Endothelial cell of umbilical vein (primary cell): ENCODE results near the gene ITGA7. TPM values are rescaled to one million over a fixed set of nuclear protein-coding genes. Genes with fewer than 3 reads are reported as not detected.

Experiments used
- BruUV-seq: library from RNA; stranded (reverse); fragments of 400-500 nt; replicated peaks from 2 replicates; lab custom pipeline; 2021; lab: Mats Ljungman, UMichigan
- CTCF ChIA-PET: fragments of 300-600, 350-600 bp; sonication (Branson Sonifier 250); formaldehyde crosslinking; loops from one replicate; lab custom pipeline; 2021; ENCODE audit warnings: antibody characterized with exemption, inconsistent platforms; lab: Charles Lee
- POLR2A ChIA-PET: fragments of 300-600, 350-600 bp; sonication (Branson Sonifier 250); formaldehyde crosslinking; loops from one replicate; lab custom pipeline; 2021; ENCODE audit warnings: antibody characterized with exemption, inconsistent platforms; lab: Charles Lee
- DNase-seq: peaks from one replicate; pipeline ENCODE4 v3.0.0-alpha.2; 2011; ENCODE audit warnings: low read depth, low spot score
- FAIRE-seq: peaks from 2 replicates; lab custom pipeline; 2011; peaks lifted over from hg19 to GRCh38; lab: Jason Lieb, UNC
- H2AFZ ChIP-seq: 2 replicates; pipeline ENCODE4 v1.6.0; 2012; ENCODE audit warnings: low read depth, low read length, control low read depth, inconsistent platforms
- H3K27ac ChIP-seq: 2 replicates; pipeline ENCODE4 v1.5.1; 2011; ENCODE audit warnings: low read depth, mild to moderate bottlenecking, control low read depth, low read length, moderate library complexity; ENCODE audit not compliant: insufficient read depth
- H3K27me3 ChIP-seq, 2 experiments: 2 replicates each; pipeline versions ENCODE4 v1.6.0 to v1.6.1; 2011; ENCODE audit warnings: low read length in 2 of 2, mixed read lengths in 1 of 2; ENCODE audit not compliant: control insufficient read depth in 2 of 2, insufficient read depth in 2 of 2
- H3K36me3 ChIP-seq, 2 experiments: 2 replicates in 1 of 2; 3 replicates in 1 of 2; pipeline ENCODE4 v1.5.1; 2011; ENCODE audit warnings: low read length in 2 of 2, mild to moderate bottlenecking in 1 of 2, moderate library complexity in 1 of 2; ENCODE audit not compliant: control insufficient read depth in 2 of 2, insufficient read depth in 2 of 2; ENCODE audit errors: extremely low read depth in 1 of 2
- H3K4me1 ChIP-seq: 3 replicates; pipeline ENCODE4 v1.5.1; 2011; ENCODE audit warnings: mild to moderate bottlenecking, low read length; ENCODE audit not compliant: control insufficient read depth, insufficient read depth; ENCODE audit errors: extremely low read depth
- H3K4me2 ChIP-seq: 2 replicates; pipeline ENCODE4 v1.6.1; 2011; ENCODE audit warnings: low read length, control low read depth, mixed read lengths; ENCODE audit not compliant: insufficient read depth
- H3K4me3 ChIP-seq, 3 experiments: fragments of 200-600 bp in 1 of 3; sonication (generic), shearing (Covaris generic) in 1 of 3; replicated peaks in 1 of 3; 2 replicates each; pipeline ENCODE4 v1.5.1; 2011 to 2016; ENCODE audit warnings: control low read depth in 3 of 3, low read length in 3 of 3, mild to moderate bottlenecking in 2 of 3, inconsistent platforms in 1 of 3, low read depth in 1 of 3, moderate library complexity in 1 of 3; ENCODE audit not compliant: insufficient read depth in 1 of 3
- H3K79me2 ChIP-seq: 2 replicates; pipeline ENCODE4 v1.6.0; 2012; ENCODE audit warnings: low read length, inconsistent platforms; ENCODE audit not compliant: control insufficient read depth, insufficient read depth
- H3K9ac ChIP-seq: replicated peaks from 2 replicates; pipeline ENCODE3; 2011; ENCODE audit warnings: low read length, control low read depth; ENCODE audit not compliant: insufficient read depth; ENCODE audit errors: extremely low read depth
- H3K9me1 ChIP-seq: replicated peaks from 3 replicates; pipeline ENCODE4 v1.6.0; 2011; ENCODE audit warnings: mild to moderate bottlenecking, low read length; ENCODE audit not compliant: control insufficient read depth, insufficient read depth; ENCODE audit errors: extremely low read depth
- H3K9me3 ChIP-seq: replicated peaks from 2 replicates; pipeline ENCODE4 v1.5.1; 2012; ENCODE audit warnings: low read length, inconsistent platforms; ENCODE audit not compliant: control insufficient read depth, insufficient read depth
- H4K20me1 ChIP-seq: replicated peaks from 2 replicates; pipeline ENCODE3; 2011; ENCODE audit warnings: mild to moderate bottlenecking, low read length; ENCODE audit not compliant: control insufficient read depth, insufficient read depth; ENCODE audit errors: extremely low read depth
- CTCF ChIP-seq, 2 donors: IDR thresholded peaks; 1 replicate in 1 of 2; 2 replicates in 1 of 2; pipeline ENCODE4 v1.5.1; 2011; ENCODE audit warnings: low read length in 2 of 2, mild to moderate bottlenecking in 2 of 2, moderate library complexity in 2 of 2, control low read depth in 1 of 2, inconsistent platforms in 1 of 2, low read depth in 1 of 2; ENCODE audit not compliant: insufficient read depth in 1 of 2; ENCODE audit errors: extremely low read depth in 1 of 2
- EZH2 ChIP-seq: IDR thresholded peaks from 2 replicates; pipeline ENCODE4 v1.6.1; 2012; ENCODE audit warnings: borderline replicate concordance, low read depth, mild to moderate bottlenecking, moderate library complexity, low read length, inconsistent platforms; ENCODE audit not compliant: severe bottlenecking
- FOS ChIP-seq: IDR thresholded peaks from 2 replicates; pipeline ENCODE4 v1.6.1; 2011; ENCODE audit warnings: mild to moderate bottlenecking, low read length, moderate library complexity, borderline replicate concordance; ENCODE audit not compliant: insufficient read depth
- GATA2 ChIP-seq: IDR thresholded peaks from 2 replicates; pipeline ENCODE4 v1.7.0; 2011; ENCODE audit warnings: low read depth, mild to moderate bottlenecking, moderate library complexity, mixed read lengths, low read length; ENCODE audit not compliant: insufficient read length, insufficient read depth
- JUN ChIP-seq: IDR thresholded peaks from 2 replicates; pipeline ENCODE4 v1.6.1; 2011; ENCODE audit warnings: borderline replicate concordance, low read depth; ENCODE audit not compliant: insufficient read length, insufficient read depth
- MYC ChIP-seq: IDR thresholded peaks from one replicate; pipeline ENCODE4 v1.6.1; 2011; ENCODE audit warnings: mild to moderate bottlenecking, low read depth, low read length
- POLR2A ChIP-seq: IDR thresholded peaks from 2 replicates; pipeline ENCODE4 v1.6.1; 2012; ENCODE audit warnings: low read depth, mild to moderate bottlenecking, control low read depth, low read length
- POLR2AphosphoS5 ChIP-seq: IDR thresholded peaks from 2 replicates; pipeline ENCODE4 v1.6.1; 2012; ENCODE audit warnings: low read depth, mild to moderate bottlenecking, control low read depth, low read length, moderate library complexity; ENCODE audit not compliant: insufficient read depth
- dilution Hi-C: fragments of 300-500 bp; cut with MboI; formaldehyde crosslinking; loops from one replicate; pipeline ENCODE4 v1.15.0; 2019; ENCODE audit warnings: low sequenced_read_pairs; ENCODE audit not compliant: extremely low pct_ligation_motif_present
- intact Hi-C: fragments of 100-400 bp; cut with micrococcal nuclease; formaldehyde crosslinking; loops from one replicate; pipeline ENCODE4 v1.10.0; 2022
- polyA plus RNA-seq, 4 experiments: library from polyadenylated mRNA; depleted of rRNA in 3 of 4; stranded (reverse) in 3 of 4; unstranded in 1 of 4; fragments of >200 nt; gene quantifications; 2 replicates each; pipeline versions ENCODE4 v1.2.1 to v1.2.3, GENCODE V29; 2011 to 2012; ENCODE audit warnings: missing spikeins in 1 of 4
- total RNA-seq: library from RNA; stranded (reverse); gene quantifications from 2 replicates; pipeline ENCODE4 v1.2.3, GENCODE V29; 2021
- TF ChIP-seq, protein P1 (sequence below): IDR thresholded peaks from 2 replicates; pipeline ENCODE4 v1.6.1; 2011; ENCODE audit not compliant: insufficient read depth, insufficient read length

The ITGA7 gene
- total and polyA plus RNA-seq, 2 donors (not counting 3 experiments of a cell fraction or from before 2014, with no cell fraction given) = 0.41 to 0.84 TPM

- DNase-seq (no peak), FAIRE-seq (no peak)
- no TSS peak for BruUV-seq
- Histone ChIP-seq H3K27ac (no peak overlapping the region), H3K9me3 (no peaks in the 10 kb centered on the region), H4K20me1 (no peaks in the 10 kb centered on the region), H3K4me3 (no peak overlapping the region), H3K9ac (no peak overlapping the region), H3K36me3 (no peaks in the 10 kb centered on the region), H3K27me3 (no peaks in the 10 kb centered on the region), H3K79me2 (no peaks in the 10 kb centered on the region), H2AFZ (no peak overlapping the region), H3K9me1 (no peaks in the 10 kb centered on the region), H3K4me2 (no peak overlapping the region), H3K4me1 (no peaks in the 10 kb centered on the region)
- ChIA-PET CTCF (interaction anchor here (0.8 to 1.5 kb wide), 3 partner anchors 12 to 38 kb away, joined by 3 to 7 read pairs (median 5); no protein-coding TSS in a partner anchor), POLR2A (no interaction called here)
- intact Hi-C loops = no loop called here
- dilution Hi-C loops = no loop called here
- no peak for TF ChIP-seq MYC
- TF ChIP-seq EZH2 = no peak
- TF ChIP-seq GATA2 = no peak
- TF ChIP-seq CTCF (IDR thresholded peaks at IDR 0.05; ENCODE audit: extremely low read depth in 1 of 2, insufficient read depth in 1 of 2, low read depth in 1 of 2, low read length in 2 of 2) = no peak
- no peak for TF ChIP-seq POLR2A
- TF ChIP-seq FOS = no peak
- no peak for TF ChIP-seq POLR2AphosphoS5
- no peak for TF ChIP-seq JUN
- TF ChIP-seq, protein P1, sequence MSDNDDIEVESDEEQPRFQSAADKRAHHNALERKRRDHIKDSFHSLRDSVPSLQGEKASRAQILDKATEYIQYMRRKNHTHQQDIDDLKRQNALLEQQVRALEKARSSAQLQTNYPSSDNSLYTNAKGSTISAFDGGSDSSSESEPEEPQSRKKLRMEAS = no peak
Observed at GRCh38 chr12:55694188-55694515, 13.6 kb downstream of the ITGA7 start.
